Cardiac muscle cell (in vitro differentiated cells and primary cell): Measurements from ENCODE around the gene TMEM145. TPM values are rescaled to one million over a fixed set of nuclear protein-coding genes. Genes with fewer than 3 reads are reported as not detected.

Source experiments
- DNase-seq, 2 donors: peaks; one replicate each; pipeline versions ENCODE4 v3.0.0 to v3.0.0-alpha.2; 2010 to 2017; ENCODE audit warnings: low read depth in 1 of 2, low spot score in 1 of 2
- H3K27ac ChIP-seq: fragments of 200-600 bp; sonication (generic); 2 replicates; pipeline ENCODE4 v1.5.1; 2016
- H3K27me3 ChIP-seq: fragments of 200-600 bp; sonication (generic); 2 replicates; pipeline ENCODE4 v1.6.0; 2016; ENCODE audit warnings: control low read depth
- H3K36me3 ChIP-seq: fragments of 200-600 bp; sonication (generic); 2 replicates; pipeline ENCODE4 v1.5.1; 2016; ENCODE audit warnings: control low read depth
- H3K4me1 ChIP-seq: fragments of 200-600 bp; sonication (generic); 2 replicates; pipeline ENCODE4 v1.8.1; 2017; ENCODE audit warnings: low read depth, mild to moderate bottlenecking, mixed run types
- H3K4me3 ChIP-seq: fragments of 200-600 bp; sonication (generic); 2 replicates; pipeline ENCODE4 v1.5.1; 2016; ENCODE audit warnings: mild to moderate bottlenecking
- H3K9me3 ChIP-seq: fragments of 200-600 bp; sonication (generic); 2 replicates; pipeline ENCODE4 v1.5.1; 2017; ENCODE audit warnings: low read depth, mild to moderate bottlenecking, control low read depth
- CTCF ChIP-seq: IDR thresholded peaks from 2 replicates; pipeline ENCODE4 v1.5.1; 2012; ENCODE audit warnings: low read depth, mild to moderate bottlenecking, low read length
- polyA plus RNA-seq: library from polyadenylated mRNA; unstranded; fragments of >200 nt; fragmentation: Nextera tagmentation; extraction: Ambion mirVana; gene quantifications from 2 replicates; pipeline ENCODE4 v1.2.1, GENCODE V29; 2016
- total RNA-seq: library from RNA; depleted of rRNA; stranded (reverse); fragments of >200 nt; gene quantifications from 2 replicates; pipeline ENCODE4 v1.2.3, GENCODE V29; 2016

The TMEM145 gene
- total and polyA plus RNA-seq, 2 experiments from 2014 or later: 3.7 to 3.8 TPM

GRCh38 chr19:42286349-42287016 is 26.6 kb upstream of the TMEM145 start:
- Histone ChIP-seq H3K27me3 (no peaks in the 10 kb centered on the region), H3K9me3 (no peaks in the 10 kb centered on the region), H3K27ac (no peak overlapping the region), H3K4me1 (peaks cover 26% of the 10 kb centered on the region), H3K36me3 (peaks cover 32% of the 10 kb centered on the region), H3K4me3 (no peak overlapping the region)
- no peak for TF ChIP-seq CTCF
- peak in 1 of 2 donors; percentile 61 for DNase-seq

- no peaks in the 10 kb centered on the region for H3K27me3 ChIP-seq
- no peak for TF ChIP-seq CTCF
- no peak overlapping the region for H3K27ac ChIP-seq
- H3K4me3 ChIP-seq: no peak overlapping the region
- H3K4me1 ChIP-seq: peaks cover 19% of the 10 kb centered on the region
- DNase-seq: no peak
- no peaks in the 10 kb centered on the region for H3K9me3 ChIP-seq
- peaks cover 37% of the 10 kb centered on the region for H3K36me3 ChIP-seq
Measured at GRCh38 chr19:42287017-42287826, 25.9 kb upstream of the TMEM145 start.

- H3K27ac ChIP-seq: no peak overlapping the region
- H3K4me3 ChIP-seq: no peak overlapping the region
- DNase-seq: no peak
- H3K4me1 ChIP-seq: peaks cover 13% of the 10 kb centered on the region
- H3K27me3 ChIP-seq: no peaks in the 10 kb centered on the region
- H3K36me3 ChIP-seq: peaks cover 38% of the 10 kb centered on the region
- TF ChIP-seq CTCF: no peak
- no peaks in the 10 kb centered on the region for H3K9me3 ChIP-seq
Measured at GRCh38 chr19:42287827-42288107, 25.3 kb upstream of the TMEM145 start.

GRCh38 chr19:42288387-42288786 is 24.7 kb upstream of the TMEM145 start:
- H3K4me1 ChIP-seq: peaks cover 7% of the 10 kb centered on the region
- no peaks in the 10 kb centered on the region for H3K9me3 ChIP-seq
- no peak for DNase-seq
- H3K4me3 ChIP-seq: no peak overlapping the region
- peaks cover 42% of the 10 kb centered on the region for H3K36me3 ChIP-seq
- no peak for TF ChIP-seq CTCF
- no peak overlapping the region for H3K27ac ChIP-seq
- no peaks in the 10 kb centered on the region for H3K27me3 ChIP-seq

GRCh38 chr19:42288881-42289555 is 24.1 kb upstream of the TMEM145 start:
- Histone ChIP-seq H3K27ac (no peak overlapping the region), H3K36me3 (peaks cover 42% of the 10 kb centered on the region), H3K4me1 (peaks cover 7% of the 10 kb centered on the region), H3K4me3 (no peak overlapping the region), H3K9me3 (no peaks in the 10 kb centered on the region), H3K27me3 (no peaks in the 10 kb centered on the region)
- DNase-seq: no peak
- no peak for TF ChIP-seq CTCF
